Stimulated activated CD8-positive, alpha-beta memory T cell treated with anti-CD3 and anti-CD28 coated beads, Interleukin-7, amount 100 ng/mL, for 4 hours (primary cell): ENCODE data around the gene CD2BP2.

Experiments
- DNase-seq, 2 donors: peaks; one replicate each; pipeline ENCODE4 v3.0.0-alpha.2; 2020; ENCODE audit warnings: low read depth in 2 of 2

Gene CD2BP2

GRCh38 chr16:30378236-30379157 lies 23.4 kb upstream of the CD2BP2 start:
- DNase-seq = peak; percentile 97 to 99

GRCh38 chr16:30377812-30378235 lies 22.7 kb upstream of the CD2BP2 start:
- peak; percentile 83 for DNase-seq

GRCh38 chr16:30377050-30377811 lies 22.1 kb upstream of the CD2BP2 start:
- no peak for DNase-seq

GRCh38 chr16:30376461-30376902 lies 21.4 kb upstream of the CD2BP2 start:
- no peak for DNase-seq

GRCh38 chr16:30375864-30376263 lies 20.8 kb upstream of the CD2BP2 start:
- DNase-seq = no peak

- DNase-seq = no peak
These were observed 19.4 kb upstream of the CD2BP2 start, which contains the start of gene MYL11 for GRCh38 chr16:30374538-30374937. TSS of gene MYL11 (plus strand) at chr16:30374802. CDS start at chr16:30374858, 56 bp downstream.

- no peak for DNase-seq
These were observed 17.6 kb upstream of the CD2BP2 start for GRCh38 chr16:30372725-30373124.

- no peak for DNase-seq
These were observed 17.1 kb upstream of the CD2BP2 start for GRCh38 chr16:30372038-30372712.

GRCh38 chr16:30371248-30371816 lies 16.2 kb upstream of the CD2BP2 start:
- DNase-seq = no peak

GRCh38 chr16:30370456-30371247 lies 15.5 kb upstream of the CD2BP2 start, which contains the start of gene TBC1D10B:
TSS of gene TBC1D10B (minus strand) at chr16:30370494. CDS start at chr16:30370183, 311 bp downstream.
- DNase-seq = peak; percentile 95 to 100

- no peak for DNase-seq
These were observed 14.9 kb upstream of the CD2BP2 start for GRCh38 chr16:30369938-30370455.

GRCh38 chr16:30369091-30369937 lies 14.2 kb upstream of the CD2BP2 start:
- DNase-seq = no peak

GRCh38 chr16:30368792-30369090 lies 13.6 kb upstream of the CD2BP2 start:
- DNase-seq = no peak

GRCh38 chr16:30368122-30368791 lies 13.1 kb upstream of the CD2BP2 start:
- DNase-seq = no peak

GRCh38 chr16:30367349-30368009 lies 12.4 kb upstream of the CD2BP2 start:
- DNase-seq = no peak

GRCh38 chr16:30366511-30366910 lies 11.4 kb upstream of the CD2BP2 start:
- DNase-seq = no peak

GRCh38 chr16:30365200-30365599 lies 10.1 kb upstream of the CD2BP2 start:
- no peak for DNase-seq

- no peak for DNase-seq
These were observed 6.1 kb upstream of the CD2BP2 start for GRCh38 chr16:30361180-30361579.

GRCh38 chr16:30359871-30360170 lies 4.7 kb upstream of the CD2BP2 start:
- no peak for DNase-seq
